Measurements from ENCODE around the gene LRRC58.
"Not testable (repeated sequence)": the region's sequence is repeated elsewhere in the genome, so short reads cannot be mapped to it uniquely, and the experiment has no call there.

The LRRC58 gene

GRCh38 chr3:120348991-120349854 lies at the start of gene LRRC58:
TSS of gene LRRC58 (minus strand) at chr3:120349354. CDS start at chr3:120349243, 111 bp downstream.
- peak; percentile 86 to 89 for DNase-seq

GRCh38 chr3:120396469-120396868 lies 47.3 kb upstream of the LRRC58 start:
- DNase-seq: no peak

GRCh38 chr3:120394347-120394746 lies 45.2 kb upstream of the LRRC58 start:
- DNase-seq: no peak

GRCh38 chr3:120393761-120394160 lies 44.6 kb upstream of the LRRC58 start:
- DNase-seq: no peak

- DNase-seq: no peak
Observed at GRCh38 chr3:120393243-120393642, 44.1 kb upstream of the LRRC58 start.

GRCh38 chr3:120382941-120383447 lies 33.8 kb upstream of the LRRC58 start:
- DNase-seq: no peak

GRCh38 chr3:120381503-120381902 lies 32.3 kb upstream of the LRRC58 start:
- DNase-seq: no peak

GRCh38 chr3:120377948-120378347 lies 28.8 kb upstream of the LRRC58 start:
- not testable (repeated sequence) for DNase-seq

GRCh38 chr3:120370463-120370862 lies 21.3 kb upstream of the LRRC58 start:
- no peak for DNase-seq

- DNase-seq: no peak
Observed at GRCh38 chr3:120369037-120369467, 19.9 kb upstream of the LRRC58 start.

- DNase-seq: no peak
Observed at GRCh38 chr3:120368172-120368571, 19.0 kb upstream of the LRRC58 start.

GRCh38 chr3:120364821-120365220 lies 15.7 kb upstream of the LRRC58 start:
- DNase-seq: no peak

- no peak for DNase-seq
Observed at GRCh38 chr3:120364101-120364500, 14.9 kb upstream of the LRRC58 start.

- DNase-seq: no peak
Observed at GRCh38 chr3:120357807-120358206, 8.7 kb upstream of the LRRC58 start.

- DNase-seq: no peak
Observed at GRCh38 chr3:120355486-120355885, 6.3 kb upstream of the LRRC58 start.

- DNase-seq: no peak
Observed at GRCh38 chr3:120353463-120353862, 4.3 kb upstream of the LRRC58 start.

- DNase-seq: no peak
Observed at GRCh38 chr3:120352017-120352416, 2.9 kb upstream of the LRRC58 start.

GRCh38 chr3:120350401-120350941 lies 1.3 kb upstream of the LRRC58 start:
- peak in 1 of 2 donors; percentile 24 for DNase-seq

- DNase-seq: peak in 1 of 2 donors; percentile 58
Observed at GRCh38 chr3:120349855-120350125, 636 bp upstream of the LRRC58 start.

GRCh38 chr3:120348065-120348990 lies 826 bp downstream of the LRRC58 start:
- no peak for DNase-seq

- no peak for DNase-seq
Observed at GRCh38 chr3:120344349-120344748, 4.8 kb downstream of the LRRC58 start.

- no peak for DNase-seq
Observed at GRCh38 chr3:120341658-120342346, 7.4 kb downstream of the LRRC58 start.

GRCh38 chr3:120339362-120339761 lies 9.8 kb downstream of the LRRC58 start:
- no peak for DNase-seq

All from hippocampal formation (tissue), 2 donors.